Measurements from ENCODE around the gene NAA11.

- no peak for TF ChIP-seq EZH2 (IDR thresholded peaks at IDR 0.05; ENCODE audit: borderline replicate concordance, low read depth, low read length, severe bottlenecking)
- no peak for TF ChIP-seq CTCF (IDR thresholded peaks at IDR 0.05; ENCODE audit: borderline replicate concordance, extremely low read depth, low read length, poor library complexity, severe bottlenecking)
These were observed 33.9 kb downstream of the NAA11 start for GRCh38 chr4:79292008-79292407.
